Caco-2 (cell line): ENCODE measurements around the gene PSG2. TPM values are rescaled to one million over a fixed set of nuclear protein-coding genes. Genes with fewer than 3 reads are reported as not detected.
"Not testable (repeated sequence)": the region's sequence is repeated elsewhere in the genome, so short reads cannot be mapped to it uniquely, and the experiment has no call there.

Experiments
- BruUV-seq: library from RNA; stranded (reverse); fragments of 400-500 nt; replicated peaks from 2 replicates; lab custom pipeline; 2021; lab: Mats Ljungman, UMichigan
- CTCF ChIA-PET: fragments of 300-600 bp; sonication (Branson Sonifier 250); formaldehyde crosslinking; loops from one replicate; lab custom pipeline; 2022; ENCODE audit warnings: antibody characterized with exemption; lab: Charles Lee
- POLR2A ChIA-PET: fragments of 300-600 bp; sonication (Branson Sonifier 250); formaldehyde crosslinking; loops from one replicate; lab custom pipeline; 2022; ENCODE audit warnings: antibody characterized with exemption; lab: Charles Lee
- DNase-seq, 2 experiments: peaks; one replicate each; pipeline versions ENCODE4 v3.0.0 to v3.0.0-alpha.2; 2020 to 2022
- H3K27me3 ChIP-seq: replicated peaks from 2 replicates; pipeline ENCODE4 v1.6.0; 2011; ENCODE audit warnings: low read length; ENCODE audit not compliant: control insufficient read depth, insufficient read depth
- H3K36me3 ChIP-seq: 2 replicates; pipeline ENCODE4 v1.5.1; 2011; ENCODE audit warnings: low read length; ENCODE audit not compliant: control insufficient read depth, insufficient read depth
- H3K4me1 ChIP-seq: fragments of 250-450 bp; sonication (Bioruptor Pico); 2 replicates; pipeline ENCODE4 v1.5.1; 2020; ENCODE audit warnings: mild to moderate bottlenecking
- H3K4me3 ChIP-seq: 2 replicates; pipeline ENCODE4 v1.5.1; 2011; ENCODE audit warnings: low read depth, mild to moderate bottlenecking, control low read depth, low read length
- H3K9me3 ChIP-seq: fragments of 250-450 bp; sonication (Bioruptor Pico); 2 replicates; pipeline ENCODE4 v1.5.1; 2020; ENCODE audit warnings: mild to moderate bottlenecking, moderate library complexity
- H3K27ac Mint-ChIP-seq: one replicate; pipeline ENCODE4 v1.8.0; 2022; ENCODE audit warnings: mixed read lengths; ENCODE audit not compliant: unreplicated experiment
- H3K27me3 Mint-ChIP-seq: one replicate; pipeline ENCODE4 v1.8.0; 2022; ENCODE audit warnings: mixed read lengths; ENCODE audit not compliant: insufficient read depth, unreplicated experiment
- H3K36me3 Mint-ChIP-seq: one replicate; pipeline ENCODE4 v1.8.0; 2022; ENCODE audit warnings: mild to moderate bottlenecking, mixed read lengths; ENCODE audit not compliant: insufficient read depth, unreplicated experiment
- H3K4me1 Mint-ChIP-seq: one replicate; pipeline ENCODE4 v1.8.0; 2022; ENCODE audit warnings: low read depth, mixed read lengths; ENCODE audit not compliant: unreplicated experiment
- H3K4me3 Mint-ChIP-seq: one replicate; pipeline ENCODE4 v1.8.0; 2022; ENCODE audit warnings: mild to moderate bottlenecking, moderate library complexity, mixed read lengths; ENCODE audit not compliant: unreplicated experiment
- H3K9me3 Mint-ChIP-seq: one replicate; pipeline ENCODE4 v1.8.0; 2022; ENCODE audit warnings: mixed read lengths; ENCODE audit not compliant: unreplicated experiment
- CTCF ChIP-seq, 2 experiments: fragments of 200-600 bp in 1 of 2; IDR thresholded peaks; 1 replicate in 1 of 2; 2 replicates in 1 of 2; pipeline versions ENCODE4 v1.5.1 to v1.8.0; 2011 to 2022; ENCODE audit warnings: antibody characterized with exemption in 1 of 2, control low read depth in 1 of 2, inconsistent platforms in 1 of 2, low read depth in 1 of 2, low read length in 1 of 2, mild to moderate bottlenecking in 1 of 2, moderate library complexity in 1 of 2; ENCODE audit not compliant: insufficient read depth in 1 of 2, severe bottlenecking in 1 of 2, unreplicated experiment in 1 of 2
- intact Hi-C: fragments of 100-400 bp; cut with micrococcal nuclease; formaldehyde crosslinking; loops from one replicate; pipeline ENCODE4 v1.10.0; 2022; ENCODE audit not compliant: unreplicated experiment
- total RNA-seq: library from RNA; stranded (reverse); gene quantifications from 2 replicates; pipeline ENCODE4 v1.2.3, GENCODE V29; 2022

PSG2 gene
- total RNA-seq, 1 experiment from 2014 or later: 0.45 TPM

- H3K27me3 Mint-ChIP-seq, H3K4me3 ChIP-seq, H3K9me3 ChIP-seq, H3K27ac Mint-ChIP-seq, intact Hi-C loops, H3K4me1 ChIP-seq, POLR2A ChIA-PET, H3K9me3 Mint-ChIP-seq, H3K27me3 ChIP-seq, CTCF ChIA-PET, H3K4me3 Mint-ChIP-seq, H3K4me1 Mint-ChIP-seq, BruUV-seq, H3K36me3 Mint-ChIP-seq, H3K36me3 ChIP-seq: not testable (repeated sequence)
- peak in 1 of 2 experiments; percentile 17 for TF ChIP-seq CTCF (IDR thresholded peaks at IDR 0.05; ENCODE audit: insufficient read depth in 1 of 2, low read depth in 1 of 2, low read length in 1 of 2, severe bottlenecking in 1 of 2, unreplicated experiment in 1 of 2)
- peak in 1 of 2 experiments; percentile 13 for DNase-seq
Observed at GRCh38 chr19:43031645-43032044, 50.9 kb downstream of the PSG2 start.

- no peaks in the 10 kb centered on the region for H3K27me3 ChIP-seq
- Mint-ChIP-seq H3K27ac (no peak overlapping the region), H3K4me3 (no peak overlapping the region), H3K9me3 (no peaks in the 10 kb centered on the region), H3K36me3 (no peaks in the 10 kb centered on the region), H3K27me3 (no peaks in the 10 kb centered on the region), H3K4me1 (no peaks in the 10 kb centered on the region)
- no peak for TF ChIP-seq CTCF (IDR thresholded peaks at IDR 0.05; ENCODE audit: insufficient read depth in 1 of 2, low read depth in 1 of 2, low read length in 1 of 2, severe bottlenecking in 1 of 2, unreplicated experiment in 1 of 2)
- no TSS peak for BruUV-seq
- intact Hi-C loops: no loop called here
- ChIA-PET POLR2A (no interaction called here), CTCF (no interaction called here)
- no peak for DNase-seq
- no peaks in the 10 kb centered on the region for H3K9me3 ChIP-seq
- H3K4me3 ChIP-seq: no peak overlapping the region
- H3K4me1 ChIP-seq: no peaks in the 10 kb centered on the region
- no peaks in the 10 kb centered on the region for H3K36me3 ChIP-seq
Observed at GRCh38 chr19:43028866-43029265, 53.6 kb downstream of the PSG2 start.

- H3K9me3 Mint-ChIP-seq, DNase-seq: not testable (repeated sequence)
Observed at GRCh38 chr19:43027985-43028384, 54.5 kb downstream of the PSG2 start.

GRCh38 chr19:43027061-43027460 is 55.4 kb downstream of the PSG2 start:
- DNase-seq, H3K27ac Mint-ChIP-seq, H3K36me3 Mint-ChIP-seq, H3K9me3 ChIP-seq, H3K27me3 ChIP-seq, H3K9me3 Mint-ChIP-seq, H3K27me3 Mint-ChIP-seq, H3K4me3 Mint-ChIP-seq, H3K4me1 Mint-ChIP-seq, CTCF ChIA-PET, H3K4me3 ChIP-seq, intact Hi-C loops, H3K4me1 ChIP-seq, BruUV-seq, H3K36me3 ChIP-seq, POLR2A ChIA-PET: not testable (repeated sequence)

More at GRCh38 chr19:43027985-43028384, 54.5 kb downstream of the PSG2 start:
- H3K9me3 ChIP-seq, intact Hi-C loops, H3K27me3 ChIP-seq, H3K4me3 ChIP-seq, BruUV-seq, H3K36me3 Mint-ChIP-seq, H3K27ac Mint-ChIP-seq, H3K4me1 Mint-ChIP-seq, POLR2A ChIA-PET, CTCF ChIA-PET, H3K36me3 ChIP-seq, H3K4me3 Mint-ChIP-seq, H3K4me1 ChIP-seq, H3K27me3 Mint-ChIP-seq: not testable (repeated sequence)
- TF ChIP-seq CTCF (IDR thresholded peaks at IDR 0.05; ENCODE audit: insufficient read depth in 1 of 2, low read depth in 1 of 2, low read length in 1 of 2, severe bottlenecking in 1 of 2, unreplicated experiment in 1 of 2): peak in 1 of 2 experiments; percentile 27

- H3K36me3 ChIP-seq, H3K27me3 Mint-ChIP-seq, H3K4me3 ChIP-seq, H3K27me3 ChIP-seq, intact Hi-C loops, POLR2A ChIA-PET, H3K9me3 Mint-ChIP-seq, H3K27ac Mint-ChIP-seq, DNase-seq, H3K4me3 Mint-ChIP-seq, BruUV-seq, H3K9me3 ChIP-seq, H3K4me1 Mint-ChIP-seq, H3K36me3 Mint-ChIP-seq, CTCF ChIA-PET, H3K4me1 ChIP-seq: not testable (repeated sequence)
Observed at GRCh38 chr19:43026369-43026768, 56.1 kb downstream of the PSG2 start, which contains the start of gene PSG11. Gene PSG11, minus strand, starts transcription at chr19:43026469. Its CDS starts 97 bp downstream, at chr19:43026372.
